ENCODE data around the gene LAMA2.

LAMA2 gene

DNA sequence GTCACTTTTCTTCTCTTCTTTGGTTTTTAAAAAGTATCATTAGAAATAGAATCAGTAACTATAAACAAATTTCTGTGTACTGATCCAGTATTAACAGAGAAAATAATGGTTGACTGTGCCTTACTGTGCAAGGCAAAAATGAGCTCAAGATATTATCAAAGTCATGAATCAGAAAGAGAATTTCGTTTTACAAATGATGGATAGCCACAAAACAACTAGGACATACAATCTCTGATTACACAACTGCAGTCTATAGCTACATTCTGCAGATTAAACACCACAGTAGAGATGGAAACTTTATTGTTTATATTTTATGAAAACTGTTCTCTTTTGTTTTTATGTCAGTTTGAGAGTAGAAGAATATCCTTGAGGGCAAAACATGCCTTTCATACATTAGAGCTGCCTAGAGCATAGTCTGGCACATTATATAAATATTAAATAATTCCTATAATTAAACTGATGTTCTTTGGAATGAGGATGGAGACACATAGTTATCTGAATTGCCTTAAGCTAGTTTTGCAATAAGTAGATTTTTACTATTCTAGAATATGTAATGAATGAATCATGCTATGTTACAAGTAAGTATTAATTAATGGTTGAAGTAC lies 333.1 kb downstream of the LAMA2 start:
- no peak for DNase-seq (ENCODE audit: low spot score)

GRCh38 chr6:129217701-129218100 lies 334.8 kb downstream of the LAMA2 start:
- no peak for DNase-seq (ENCODE audit: low spot score)

DNA sequence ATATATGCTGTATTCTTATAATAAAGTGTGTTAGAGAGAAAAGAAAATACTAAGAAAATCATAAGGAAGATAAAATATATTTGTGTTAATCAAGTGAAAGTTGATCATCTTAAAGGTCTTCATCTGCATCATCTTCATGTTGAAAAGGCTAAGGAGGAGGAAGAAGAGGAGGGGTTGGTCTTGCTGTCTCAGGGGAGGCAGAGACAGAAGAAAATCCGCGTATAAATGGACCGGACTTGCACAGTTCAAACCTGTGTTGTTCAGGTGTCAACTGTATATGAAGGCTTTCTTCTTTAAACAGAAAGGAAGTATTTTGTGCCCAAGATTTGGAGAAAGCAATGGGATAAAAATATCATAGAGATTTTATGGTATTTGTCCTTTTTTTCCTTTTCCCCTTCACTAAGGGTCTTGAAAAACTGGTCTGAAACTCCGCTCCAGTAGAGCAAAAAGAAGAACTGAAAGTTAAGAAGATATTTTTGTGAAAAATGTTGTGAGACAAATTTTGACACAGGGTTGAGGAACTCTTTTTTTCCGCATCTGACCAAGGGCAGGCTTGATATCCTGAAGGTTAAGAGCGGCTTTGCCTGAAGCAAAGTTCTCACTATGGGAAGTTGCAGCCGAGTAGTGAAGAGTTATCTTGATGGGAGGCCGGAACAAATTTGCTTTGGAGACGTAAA lies 350.7 kb downstream of the LAMA2 start:
- DNase-seq (ENCODE audit: low spot score): no peak

DNA sequence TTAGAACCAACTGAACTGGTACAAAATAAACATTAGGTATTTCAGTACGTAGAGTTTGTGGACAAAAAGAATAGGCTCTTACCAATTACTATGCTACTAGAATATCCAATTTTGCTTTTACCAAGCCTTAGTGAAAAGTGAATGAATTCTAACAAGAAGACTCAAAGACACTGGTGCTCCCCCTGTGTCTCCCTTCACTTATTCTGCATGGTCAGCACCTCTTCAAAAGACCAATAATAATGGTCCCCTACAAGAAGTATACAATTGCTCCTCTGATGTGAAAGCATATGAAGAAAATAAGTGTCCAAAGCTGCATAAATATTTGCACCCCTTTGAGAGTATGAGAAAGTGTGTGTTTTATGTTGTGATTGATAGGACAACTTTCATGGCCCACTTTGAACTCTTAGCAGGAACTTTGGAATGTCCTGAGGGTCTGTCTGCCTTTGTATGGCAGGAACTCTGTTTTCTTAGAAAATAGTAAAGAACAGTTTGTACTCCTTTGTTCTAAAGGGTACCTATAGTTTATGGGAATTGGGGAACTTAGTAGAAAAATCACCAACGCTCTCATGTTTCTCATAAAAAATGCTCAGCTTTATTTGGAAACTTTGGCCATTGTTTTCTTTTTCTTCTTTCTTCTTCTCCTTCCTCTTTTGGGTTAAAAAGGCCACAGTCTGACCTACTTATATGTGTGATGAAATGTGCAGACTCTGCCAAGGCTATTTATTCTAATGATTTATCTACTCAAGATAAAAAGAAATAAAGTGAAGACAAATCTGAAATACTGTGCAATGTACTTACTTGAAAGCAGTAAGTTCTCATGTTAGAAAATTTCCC lies 352.4 kb downstream of the LAMA2 start:
- no peak for DNase-seq (ENCODE audit: low spot score)

- no peak for DNase-seq (ENCODE audit: low spot score)
These were observed 353.1 kb downstream of the LAMA2 start for GRCh38 chr6:129236001-129236517.

- no peak for DNase-seq (ENCODE audit: low spot score)
These were observed 356.1 kb downstream of the LAMA2 start for GRCh38 chr6:129238991-129239390.

DNA sequence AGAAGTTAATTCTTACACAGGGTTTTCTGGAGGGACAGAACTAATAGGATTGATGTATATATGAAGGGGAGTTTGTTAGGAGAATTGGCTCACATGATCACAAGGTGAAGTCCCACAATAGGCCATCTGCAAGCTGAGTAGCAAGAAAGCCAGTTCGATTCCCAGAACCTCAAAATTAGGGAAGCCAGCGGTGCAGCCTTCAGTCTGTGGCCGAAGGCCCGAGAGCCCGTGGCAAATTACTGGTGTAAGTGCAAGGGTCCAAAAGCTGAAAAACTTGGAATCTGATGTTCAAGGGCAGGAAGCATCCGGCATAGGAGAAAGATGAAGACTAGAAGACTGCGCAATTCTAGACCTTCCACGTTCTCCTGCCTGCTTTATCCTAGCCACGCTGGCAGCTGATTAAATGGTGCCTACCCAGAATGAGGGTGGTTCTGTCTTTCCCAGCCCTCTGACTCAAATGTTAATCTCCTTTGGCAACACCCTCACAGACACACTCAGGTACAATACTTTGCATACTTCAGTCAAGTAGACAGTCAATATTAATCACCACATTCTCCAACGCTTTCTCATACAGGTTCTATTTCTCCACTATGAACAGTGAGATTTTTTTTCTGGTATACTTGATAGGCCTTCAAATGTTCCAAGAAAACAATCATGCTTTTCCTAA lies 357.0 kb downstream of the LAMA2 start:
- no peak for DNase-seq (ENCODE audit: low spot score)

- DNase-seq (ENCODE audit: low spot score): no peak
These were observed 357.5 kb downstream of the LAMA2 start for GRCh38 chr6:129240492-129240853.

DNA sequence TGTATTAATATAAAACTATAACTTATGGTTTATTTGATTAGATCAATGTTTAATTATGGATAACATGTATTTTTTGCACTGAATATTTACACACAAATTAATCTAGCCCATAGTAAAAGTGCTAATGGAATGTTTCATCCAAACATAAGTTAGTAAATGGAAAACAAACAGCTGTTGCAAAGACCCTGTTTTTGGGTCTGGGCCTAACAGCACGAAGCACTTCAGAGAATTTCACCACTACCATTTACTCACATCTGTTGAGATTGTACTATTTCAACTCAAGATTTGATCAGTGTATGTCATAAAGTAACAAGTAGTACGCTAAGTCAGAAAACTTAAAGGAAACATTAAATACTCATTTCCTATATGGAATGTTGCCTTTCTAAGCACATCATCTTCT lies 359.6 kb downstream of the LAMA2 start:
- no peak for DNase-seq (ENCODE audit: low spot score)

GRCh38 chr6:129243377-129243776 lies 360.4 kb downstream of the LAMA2 start:
- no peak for DNase-seq (ENCODE audit: low spot score)

DNA sequence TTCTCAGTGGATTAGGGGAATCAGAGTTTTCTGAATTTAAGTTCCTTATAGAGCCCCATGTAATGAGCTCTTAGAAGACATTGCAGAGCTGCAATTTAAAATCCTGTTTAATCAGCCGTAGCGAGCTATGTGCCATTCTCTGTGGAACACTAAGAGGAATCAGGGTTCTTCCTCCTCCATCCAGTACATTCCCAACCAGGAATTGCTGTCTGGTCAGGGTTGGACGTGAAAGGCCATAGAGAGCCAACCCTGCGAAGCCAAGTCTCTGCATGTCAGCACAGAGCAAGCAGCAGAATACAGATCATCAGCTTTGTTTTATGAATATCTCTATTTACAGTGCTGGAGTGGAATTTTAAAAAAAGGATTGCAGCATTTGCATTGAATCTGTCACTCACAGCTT lies 366.0 kb downstream of the LAMA2 start:
- no peak for DNase-seq (ENCODE audit: low spot score)

DNA sequence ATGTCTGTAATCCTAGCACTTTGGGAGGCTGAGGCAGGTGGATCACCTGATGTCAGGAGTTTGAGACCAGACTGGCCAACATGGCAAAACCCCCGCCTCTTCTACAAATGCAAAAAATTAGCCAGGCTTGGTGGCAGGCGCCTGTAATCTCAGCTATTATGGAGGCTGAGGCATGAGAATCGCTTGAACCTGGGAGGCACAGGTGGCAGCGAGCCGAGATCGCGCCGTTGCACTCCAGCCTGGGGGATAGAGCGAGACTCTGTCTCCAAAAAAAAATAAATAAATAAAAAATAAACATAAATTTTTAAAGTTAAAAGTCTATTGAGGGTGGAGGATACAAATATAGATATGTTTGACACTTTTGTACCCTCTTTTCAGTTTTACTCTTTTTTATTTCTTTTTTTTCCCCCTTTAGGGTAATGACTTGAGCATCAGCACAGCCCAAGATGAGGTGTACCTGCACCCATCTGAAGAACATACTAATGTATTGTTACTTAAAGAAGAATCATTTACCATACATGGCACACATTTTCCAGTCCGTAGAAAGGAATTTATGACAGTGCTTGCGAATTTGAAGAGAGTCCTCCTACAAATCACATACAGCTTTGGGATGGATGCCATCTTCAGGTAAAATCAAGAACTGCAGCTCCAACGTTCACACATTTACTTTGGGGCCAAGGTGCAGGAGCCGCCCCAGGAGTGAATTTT lies 368.9 kb downstream of the LAMA2 start:
- peak; percentile 61 for DNase-seq (ENCODE audit: low spot score)

DNA sequence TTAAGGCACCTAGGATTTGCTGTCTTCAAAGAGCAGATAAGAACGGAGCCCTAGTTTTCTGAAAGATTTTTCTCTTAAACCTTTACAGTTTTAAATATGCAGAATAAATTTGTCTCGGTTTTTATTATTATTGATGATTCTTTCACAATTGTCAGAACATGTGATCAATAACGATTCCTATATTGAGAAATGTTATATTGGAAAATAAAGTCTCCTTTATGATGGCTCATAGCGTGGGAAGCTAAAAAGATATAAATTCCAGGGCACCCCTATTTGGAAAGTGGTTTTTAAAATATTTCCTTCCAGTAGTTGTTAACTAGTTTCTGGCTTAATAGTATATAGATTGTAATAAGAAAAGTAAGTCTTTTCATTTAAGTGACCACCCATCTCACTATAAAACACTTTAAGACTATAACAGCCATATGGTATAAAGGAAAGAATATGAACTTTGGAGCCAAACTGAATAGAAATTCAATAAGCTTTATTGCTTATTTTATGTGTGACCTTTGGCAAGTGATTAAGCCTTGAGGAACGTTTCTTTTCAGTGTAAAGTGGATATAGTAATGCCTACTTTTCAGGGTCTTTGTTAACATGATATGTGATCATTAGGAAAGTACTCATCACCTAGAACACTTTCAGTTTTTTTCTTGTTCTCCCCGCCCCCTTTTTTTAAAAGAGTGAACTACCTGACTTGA lies 369.6 kb downstream of the LAMA2 start:
- no peak for DNase-seq (ENCODE audit: low spot score)

DNA sequence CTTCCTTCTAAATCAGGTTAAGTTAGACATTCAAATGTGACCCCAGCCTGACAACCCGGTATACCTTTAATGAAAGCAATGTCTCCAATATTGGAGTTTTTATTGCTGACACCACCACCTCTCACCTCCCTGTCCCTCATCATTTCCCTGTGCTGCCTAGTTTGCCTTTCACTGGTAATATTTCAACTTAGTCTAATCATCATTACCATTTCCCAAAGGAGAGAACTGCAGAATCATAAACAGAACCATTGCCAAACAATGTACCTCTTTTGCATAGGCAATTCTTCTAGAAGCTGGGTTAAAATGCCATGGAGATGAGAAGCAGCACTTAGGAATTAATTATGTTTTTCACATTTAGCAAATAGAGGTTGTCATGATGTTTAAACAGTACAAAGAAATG lies 370.3 kb downstream of the LAMA2 start:
- DNase-seq (ENCODE audit: low spot score): no peak

- DNase-seq (ENCODE audit: low spot score): peak; percentile 6
These were observed 370.8 kb downstream of the LAMA2 start for GRCh38 chr6:129253727-129254126.

DNA sequence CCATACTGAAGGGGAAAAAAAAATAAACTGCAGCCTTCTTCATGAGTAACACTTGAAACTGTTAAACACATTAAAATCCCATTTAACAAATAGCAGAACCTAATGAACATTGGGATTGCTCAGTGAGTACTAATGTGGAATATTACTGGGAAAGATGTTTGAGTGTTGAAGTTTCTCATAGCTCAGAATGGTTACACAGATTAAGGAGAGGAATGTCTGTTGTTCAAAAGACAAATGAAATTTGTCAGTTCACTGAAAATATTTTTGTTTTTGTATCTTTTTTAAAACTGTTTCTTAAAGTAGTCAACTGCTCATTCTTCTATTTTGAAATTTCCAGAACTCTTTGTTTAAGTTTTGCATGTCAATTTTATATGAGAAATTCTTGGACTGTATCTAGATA lies 374.3 kb downstream of the LAMA2 start:
- no peak for DNase-seq (ENCODE audit: low spot score)

DNA sequence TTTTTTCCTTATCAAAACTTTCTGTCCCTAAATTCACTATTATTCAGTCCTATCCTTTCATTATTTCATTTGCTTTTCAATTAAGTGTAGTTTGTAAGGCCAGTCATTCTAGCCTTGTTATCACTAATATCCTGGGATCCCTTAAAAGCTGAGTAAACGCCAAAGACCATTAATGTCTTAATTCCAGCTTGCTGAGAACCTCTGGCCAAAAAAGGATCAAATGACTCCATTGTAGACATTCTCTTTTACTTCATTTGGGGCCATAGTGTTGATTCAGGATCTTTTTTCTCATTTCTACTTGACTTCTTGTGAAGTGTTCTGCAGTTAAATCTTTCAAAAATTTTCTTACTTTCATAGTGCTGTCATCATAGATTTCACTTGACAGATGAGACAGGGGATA lies 379.7 kb downstream of the LAMA2 start:
- DNase-seq (ENCODE audit: low spot score): no peak

- no peak for DNase-seq (ENCODE audit: low spot score)
These were observed 380.2 kb downstream of the LAMA2 start for GRCh38 chr6:129263176-129263575.

GRCh38 chr6:129264480-129265045 lies 381.6 kb downstream of the LAMA2 start:
- DNase-seq (ENCODE audit: low spot score): no peak

DNA sequence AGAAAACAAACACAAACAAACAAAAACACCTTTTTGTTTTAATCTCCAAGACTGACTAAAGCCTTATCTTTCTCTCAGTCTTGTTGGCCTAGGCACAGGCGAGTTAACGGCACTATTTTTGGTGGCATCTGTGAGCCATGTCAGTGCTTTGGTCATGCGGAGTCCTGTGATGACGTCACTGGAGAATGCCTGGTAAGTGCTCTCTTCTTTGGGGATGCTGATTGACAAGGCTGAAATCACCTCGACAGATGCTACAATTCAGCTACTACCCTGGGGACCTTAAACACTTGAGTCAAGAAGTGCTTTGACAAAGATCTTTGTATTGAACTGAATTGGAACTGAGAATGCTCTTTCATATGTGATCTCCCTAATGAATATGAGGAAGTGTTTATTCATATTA lies 384.1 kb downstream of the LAMA2 start:
- DNase-seq (ENCODE audit: low spot score): no peak

DNA sequence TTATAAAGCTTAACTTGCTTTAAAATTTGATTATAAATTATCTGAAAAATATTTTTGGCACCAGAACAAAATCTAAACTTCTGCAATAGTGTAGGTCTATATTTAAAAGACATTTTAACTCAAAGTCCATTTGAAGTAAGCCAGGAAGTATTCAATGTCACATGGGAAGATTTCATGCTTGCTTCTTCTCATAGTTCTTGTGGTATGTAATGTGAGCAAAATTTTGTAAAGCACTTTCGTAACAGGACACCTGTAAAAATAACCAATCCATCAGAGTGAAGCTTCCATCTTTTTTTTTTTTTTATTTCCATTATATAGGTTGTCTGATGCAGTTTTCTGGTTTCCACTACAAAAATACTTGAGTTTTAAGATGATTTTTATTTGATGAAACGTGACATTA lies 386.1 kb downstream of the LAMA2 start:
- DNase-seq (ENCODE audit: low spot score): no peak
